Hepatocyte (in vitro differentiated cells): ENCODE data around the gene CCNT1. TPM values are rescaled to one million over a fixed set of nuclear protein-coding genes. Genes with fewer than 3 reads are reported as not detected.

Experiments
- DNase-seq: peaks from one replicate; pipeline ENCODE4 v3.0.0-alpha.2; 2016; ENCODE audit warnings: low spot score
- H2AFZ ChIP-seq: fragments of 200-600 bp; sonication (generic); 2 replicates; pipeline ENCODE4 v1.6.0; 2016; ENCODE audit warnings: antibody characterized with exemption, mild to moderate bottlenecking
- H3K27ac ChIP-seq: fragments of 200-600 bp; sonication (generic); 2 replicates; pipeline ENCODE4 v1.5.1; 2016; ENCODE audit warnings: mild to moderate bottlenecking
- H3K27me3 ChIP-seq: fragments of 200-600 bp; sonication (generic); 2 replicates; pipeline ENCODE4 v1.6.1; 2016
- H3K36me3 ChIP-seq: fragments of 200-600 bp; sonication (generic); replicated peaks from 2 replicates; pipeline ENCODE4 v1.5.1; 2016; ENCODE audit warnings: low read depth; ENCODE audit not compliant: insufficient read depth
- H3K4me1 ChIP-seq: fragments of 200-600 bp; sonication (generic); 2 replicates; pipeline ENCODE4 v1.5.1; 2016; ENCODE audit warnings: mild to moderate bottlenecking, moderate library complexity; ENCODE audit not compliant: insufficient read depth
- H3K4me2 ChIP-seq: fragments of 200-600 bp; sonication (generic); 2 replicates; pipeline ENCODE4 v1.6.0; 2016
- H3K4me3 ChIP-seq: fragments of 200-600 bp; sonication (generic); 2 replicates; pipeline ENCODE4 v1.5.1; 2016; ENCODE audit warnings: mild to moderate bottlenecking
- H3K79me2 ChIP-seq: fragments of 200-600 bp; sonication (generic); 2 replicates; pipeline ENCODE4 v1.6.0; 2017; ENCODE audit warnings: mild to moderate bottlenecking
- H3K9me2 ChIP-seq: fragments of 200-600 bp; sonication (generic); replicated peaks from 2 replicates; pipeline ENCODE4 v1.6.0; 2017; ENCODE audit warnings: mild to moderate bottlenecking; ENCODE audit not compliant: insufficient read depth
- H3K9me3 ChIP-seq: fragments of 200-600 bp; sonication (generic); 2 replicates; pipeline ENCODE4 v1.5.1; 2016; ENCODE audit warnings: low read depth, mild to moderate bottlenecking
- H4K20me1 ChIP-seq: fragments of 200-600 bp; sonication (generic); 2 replicates; pipeline ENCODE4 v1.6.0; 2016; ENCODE audit warnings: mild to moderate bottlenecking; ENCODE audit not compliant: insufficient read depth, poor library complexity, severe bottlenecking
- EZH2 ChIP-seq: fragments of 200-600 bp; sonication (generic); IDR thresholded peaks from 2 replicates; pipeline ENCODE4 v1.6.1; 2016; ENCODE audit warnings: antibody characterized with exemption, mild to moderate bottlenecking, borderline replicate concordance
- EZH2phosphoT487 ChIP-seq: fragments of 200-600 bp; sonication (generic); IDR thresholded peaks from one replicate; pipeline ENCODE4 v1.6.1; 2018; ENCODE audit warnings: antibody characterized with exemption, mild to moderate bottlenecking, low read depth, moderate library complexity; ENCODE audit not compliant: unreplicated experiment, severe bottlenecking
- WGBS: methylation state at CpG from one replicate; pipeline ENCODE4 v1.1.6; 2016; ENCODE audit warnings: low lambda C conversion rate; ENCODE audit errors: missing lambda C conversion rate; 5-methylcytosine and 5-hydroxymethylcytosine counted together
- polyA plus RNA-seq: library from polyadenylated mRNA; unstranded; fragments of >200 nt; fragmentation: Nextera tagmentation; extraction: Ambion mirVana; gene quantifications from 2 replicates; pipeline ENCODE4 v1.2.1, GENCODE V29; 2016
- total RNA-seq: library from RNA; depleted of rRNA; stranded (reverse); fragments of >200 nt; gene quantifications from 2 replicates; pipeline ENCODE4 v1.2.3, GENCODE V29; 2014
- TF ChIP-seq, protein P1 (sequence below): fragments of 200-600 bp; sonication (generic); IDR thresholded peaks from 2 replicates; pipeline ENCODE4 v1.5.1; 2016; ENCODE audit warnings: antibody characterized with exemption, mild to moderate bottlenecking; ENCODE audit not compliant: poor library complexity

Gene CCNT1
- total and polyA plus RNA-seq, 2 experiments from 2014 or later = 5.2 to 27.0 TPM

DNA sequence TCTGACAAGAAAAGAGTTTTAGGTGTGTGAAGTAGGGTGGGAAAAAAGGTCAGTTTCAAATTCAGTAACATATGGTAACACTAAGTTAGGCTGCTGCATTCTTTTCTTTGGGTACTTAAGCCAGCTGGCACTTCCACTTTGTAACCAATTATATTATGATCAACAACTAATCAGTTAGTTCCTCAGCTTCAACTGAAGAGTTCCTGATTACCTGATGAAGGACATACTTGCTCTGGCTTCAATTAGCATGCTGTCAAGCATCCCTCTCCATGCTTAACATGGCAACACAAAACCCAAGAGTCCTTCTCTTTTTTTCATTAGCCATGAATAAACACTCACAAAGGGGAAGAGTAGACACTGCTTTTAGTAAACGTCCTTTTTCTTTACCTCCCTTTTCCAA, 27.7 kb downstream of the CCNT1 start:
- Histone ChIP-seq H3K4me2 (no peak overlapping the region), H4K20me1 (peaks cover 13% of the 10 kb centered on the region), H2AFZ (no peak overlapping the region), H3K36me3 (no peaks in the 10 kb centered on the region), H3K9me2 (no peaks in the 10 kb centered on the region), H3K79me2 (peaks cover 26% of the 10 kb centered on the region), H3K4me1 (no peaks in the 10 kb centered on the region), H3K27ac (no peak overlapping the region), H3K9me3 (no peaks in the 10 kb centered on the region), H3K4me3 (no peak overlapping the region), H3K27me3 (no peaks in the 10 kb centered on the region)
- no peak for DNase-seq
- TF ChIP-seq EZH2 (no peak), EZH2phosphoT487 (no peak)
- TF ChIP-seq, protein P1, sequence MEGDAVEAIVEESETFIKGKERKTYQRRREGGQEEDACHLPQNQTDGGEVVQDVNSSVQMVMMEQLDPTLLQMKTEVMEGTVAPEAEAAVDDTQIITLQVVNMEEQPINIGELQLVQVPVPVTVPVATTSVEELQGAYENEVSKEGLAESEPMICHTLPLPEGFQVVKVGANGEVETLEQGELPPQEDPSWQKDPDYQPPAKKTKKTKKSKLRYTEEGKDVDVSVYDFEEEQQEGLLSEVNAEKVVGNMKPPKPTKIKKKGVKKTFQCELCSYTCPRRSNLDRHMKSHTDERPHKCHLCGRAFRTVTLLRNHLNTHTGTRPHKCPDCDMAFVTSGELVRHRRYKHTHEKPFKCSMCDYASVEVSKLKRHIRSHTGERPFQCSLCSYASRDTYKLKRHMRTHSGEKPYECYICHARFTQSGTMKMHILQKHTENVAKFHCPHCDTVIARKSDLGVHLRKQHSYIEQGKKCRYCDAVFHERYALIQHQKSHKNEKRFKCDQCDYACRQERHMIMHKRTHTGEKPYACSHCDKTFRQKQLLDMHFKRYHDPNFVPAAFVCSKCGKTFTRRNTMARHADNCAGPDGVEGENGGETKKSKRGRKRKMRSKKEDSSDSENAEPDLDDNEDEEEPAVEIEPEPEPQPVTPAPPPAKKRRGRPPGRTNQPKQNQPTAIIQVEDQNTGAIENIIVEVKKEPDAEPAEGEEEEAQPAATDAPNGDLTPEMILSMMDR = no peak
- 94% methylated on average over 1 of the region's 1 CpG for WGBS

DNA sequence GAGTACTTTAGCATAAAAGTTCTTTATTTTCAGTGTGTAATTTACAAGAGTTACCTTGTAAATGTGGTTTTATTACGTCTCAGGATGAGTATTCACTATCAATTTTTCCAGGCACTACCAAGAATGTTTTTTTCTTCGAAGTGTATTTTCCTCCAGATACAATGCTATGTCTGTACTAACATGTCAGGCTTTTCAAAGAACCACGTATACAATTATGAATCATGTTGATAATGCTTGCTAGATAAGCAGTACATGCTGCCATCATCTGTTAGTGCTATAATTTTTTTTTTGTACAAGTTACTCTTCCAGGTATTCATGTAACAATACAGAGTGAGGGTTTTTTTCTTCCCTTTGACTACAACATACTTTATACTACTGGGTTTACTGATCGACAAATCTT, 28.9 kb downstream of the CCNT1 start:
- H3K79me2 ChIP-seq = peaks cover 18% of the 10 kb centered on the region
- H3K9me2 ChIP-seq = no peaks in the 10 kb centered on the region
- H3K27ac ChIP-seq = no peak overlapping the region
- H3K36me3 ChIP-seq = no peaks in the 10 kb centered on the region
- no peak overlapping the region for H3K4me2 ChIP-seq
- no peaks in the 10 kb centered on the region for H3K4me1 ChIP-seq
- H3K9me3 ChIP-seq = no peaks in the 10 kb centered on the region
- H3K27me3 ChIP-seq = no peaks in the 10 kb centered on the region
- peaks cover 13% of the 10 kb centered on the region for H4K20me1 ChIP-seq
- TF ChIP-seq EZH2phosphoT487 = no peak
- no peak for TF ChIP-seq EZH2
- TF ChIP-seq, protein P1 = no peak
- H2AFZ ChIP-seq = no peak overlapping the region
- 91% methylated on average over 4 of the region's 4 CpGs for WGBS
- DNase-seq = no peak
- no peak overlapping the region for H3K4me3 ChIP-seq

DNA sequence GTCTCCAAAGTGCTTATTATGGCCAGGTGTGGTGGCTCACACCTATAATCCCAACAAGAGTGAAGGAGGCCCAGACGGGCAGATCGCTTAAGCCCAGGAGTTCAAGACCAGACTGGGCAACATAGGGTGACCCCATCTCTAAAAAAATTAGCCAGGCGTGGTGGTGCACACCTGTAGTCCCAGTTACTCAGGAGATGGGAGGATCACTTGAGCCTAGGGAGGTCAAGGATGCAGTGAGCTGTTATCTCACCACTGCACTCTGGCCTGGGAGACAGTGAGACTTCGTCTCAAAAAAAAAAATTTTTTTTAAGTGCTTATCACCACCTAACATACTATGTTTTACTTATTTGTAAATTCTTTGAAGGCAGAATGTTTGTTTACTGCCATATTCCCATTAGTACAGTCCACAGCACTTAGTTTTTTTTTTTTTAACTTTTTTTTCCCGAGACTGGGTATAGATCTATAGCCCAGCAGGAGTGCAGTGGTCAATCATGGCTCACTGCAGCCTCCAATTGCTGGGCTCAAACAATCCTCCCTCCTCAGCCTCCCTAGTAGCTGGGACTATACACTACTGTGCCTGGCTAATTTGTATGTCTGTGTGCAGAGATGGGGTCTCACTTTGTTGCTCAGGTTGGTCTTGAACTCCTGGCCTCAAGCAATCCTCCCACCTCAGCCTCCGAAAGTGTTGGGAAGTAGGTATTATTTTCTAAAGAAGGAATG, 29.7 kb downstream of the CCNT1 start:
- DNase-seq = no peak
- 92% methylated on average over 6 of the region's 6 CpGs for WGBS

More for the DNA sequence above, 29.7 kb downstream of the CCNT1 start:
- Histone ChIP-seq H3K4me3 (no peak overlapping the region), H3K4me2 (no peak overlapping the region), H4K20me1 (peaks cover 13% of the 10 kb centered on the region), H2AFZ (no peak overlapping the region), H3K27ac (no peak overlapping the region), H3K9me3 (no peaks in the 10 kb centered on the region), H3K36me3 (no peaks in the 10 kb centered on the region), H3K79me2 (peaks cover 10% of the 10 kb centered on the region), H3K4me1 (no peaks in the 10 kb centered on the region), H3K9me2 (no peaks in the 10 kb centered on the region), H3K27me3 (no peaks in the 10 kb centered on the region)
- TF ChIP-seq, protein P1 = no peak
- no peak for TF ChIP-seq EZH2
- TF ChIP-seq EZH2phosphoT487 = no peak
